ENCODE data around the gene MTHFD1L. TPM values are rescaled to one million over a fixed set of nuclear protein-coding genes. Genes with fewer than 3 reads are reported as not detected.
A peak's percentile ranks its signal among the peaks of the same experiment; 100 is the strongest.
"Not testable (repeated sequence)": the region's sequence is repeated elsewhere in the genome, so short reads cannot be mapped to it uniquely, and the experiment has no call there.

Gene MTHFD1L
- total and polyA plus RNA-seq, 2 donors = 13.9 to 16.0 TPM

DNA sequence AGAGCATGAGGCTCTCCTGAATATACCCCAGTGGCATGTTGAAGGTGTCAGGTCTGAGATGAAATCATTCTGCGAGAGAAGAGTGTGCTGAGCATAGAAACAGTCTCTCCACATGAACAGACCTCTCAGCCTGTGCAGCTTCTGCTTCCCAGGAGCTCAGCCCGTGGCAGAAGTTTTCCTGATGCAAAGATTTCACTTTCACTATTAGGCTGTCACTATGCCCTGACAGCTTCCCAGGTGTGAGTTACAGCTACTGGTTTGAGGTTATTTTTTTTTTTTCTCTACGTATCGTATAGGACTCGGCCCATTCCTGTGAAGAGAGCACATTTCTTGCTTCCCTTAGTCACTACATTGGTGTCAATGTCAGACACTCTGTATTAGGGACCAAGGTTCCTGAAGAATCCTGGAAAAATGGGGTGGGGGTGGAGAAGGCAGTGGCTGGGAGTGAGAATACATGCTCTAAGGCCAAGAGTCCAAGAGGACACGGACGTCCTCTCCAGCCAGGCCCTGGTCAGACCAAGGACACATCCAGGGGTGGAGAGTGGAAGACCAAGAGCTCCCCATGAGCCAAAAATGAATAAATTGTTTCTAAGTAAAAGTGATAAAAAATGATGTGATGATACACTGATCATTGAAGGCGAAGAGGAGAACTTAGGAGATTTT is 253.1 kb downstream of the MTHFD1L start:
- Histone ChIP-seq H3K27me3 (ENCODE audit: control insufficient read depth in 2 of 2, insufficient read depth in 1 of 2, low read length in 1 of 2) (no peaks in the 10 kb centered on the region), H3K36me3 (ENCODE audit: control insufficient read depth in 2 of 2, insufficient read depth in 2 of 2, low read length in 1 of 2) (no peaks in the 10 kb centered on the region), H3K9me3 (ENCODE audit: control insufficient read depth in 2 of 2, insufficient read depth in 1 of 2, low read length in 1 of 2) (no peaks in the 10 kb centered on the region), H3K4me3 (ENCODE audit: low read length in 2 of 2) (no peak overlapping the region), H3K4me1 (ENCODE audit: control insufficient read depth in 2 of 2, insufficient read depth in 2 of 2, low read length in 2 of 2) (peaks cover 0 to 3% of the 10 kb centered on the region in 2 donors), H3K27ac (ENCODE audit: low read depth in 1 of 2, low read length in 1 of 2) (no peak overlapping the region)
- WGBS = 47% methylated on average over 8 of the region's 8 CpGs
- peak in 2 of 9 donors; percentile 14 to 20 for DNase-seq (ENCODE audit: low read depth in 6 of 9, low spot score in 9 of 9)

DNA sequence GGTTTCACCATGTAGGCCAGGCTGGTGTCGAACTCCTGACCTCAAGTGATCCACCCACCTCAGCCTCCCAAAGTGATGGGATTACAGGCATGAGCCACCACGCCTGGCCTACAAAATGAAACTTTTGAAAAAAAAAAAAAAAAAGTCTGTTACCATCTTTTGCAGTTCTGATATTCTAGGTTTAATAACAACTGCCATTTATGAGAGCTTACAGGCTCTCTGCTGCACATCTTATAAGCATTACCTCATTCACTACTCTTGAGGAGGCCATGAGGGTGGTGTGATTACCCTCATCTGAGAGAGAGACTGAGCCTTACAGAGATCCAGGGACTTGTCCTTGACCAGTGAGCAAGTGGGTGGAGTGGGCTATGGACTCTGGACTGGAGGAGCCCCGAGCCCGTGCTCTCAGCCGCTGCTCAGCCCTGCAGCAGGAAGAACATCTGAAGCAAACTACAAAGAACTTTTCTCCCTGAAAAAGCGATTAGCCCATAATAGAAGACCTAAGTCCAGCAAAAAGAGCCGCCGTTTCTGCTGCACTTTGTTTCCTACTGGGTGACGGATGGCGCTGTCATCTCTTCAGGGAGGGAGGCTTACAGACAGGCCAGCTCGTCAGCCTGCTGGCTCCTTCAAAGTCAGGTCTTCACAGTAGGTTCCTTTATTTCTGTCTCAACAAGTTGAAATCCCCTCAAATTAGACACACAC is 254.5 kb downstream of the MTHFD1L start:
- Histone ChIP-seq H3K4me3 (ENCODE audit: low read length in 2 of 2) (no peak overlapping the region), H3K27me3 (ENCODE audit: control insufficient read depth in 2 of 2, insufficient read depth in 1 of 2, low read length in 1 of 2) (no peaks in the 10 kb centered on the region), H3K27ac (ENCODE audit: low read depth in 1 of 2, low read length in 1 of 2) (no peak overlapping the region), H3K9me3 (ENCODE audit: control insufficient read depth in 2 of 2, insufficient read depth in 1 of 2, low read length in 1 of 2) (no peaks in the 10 kb centered on the region), H3K36me3 (ENCODE audit: control insufficient read depth in 2 of 2, insufficient read depth in 2 of 2, low read length in 1 of 2) (no peaks in the 10 kb centered on the region), H3K4me1 (ENCODE audit: control insufficient read depth in 2 of 2, insufficient read depth in 2 of 2, low read length in 2 of 2) (peaks cover 0 to 3% of the 10 kb centered on the region in 2 donors)
- 95% methylated on average over 11 of the region's 11 CpGs for WGBS
- DNase-seq (ENCODE audit: low read depth in 6 of 9, low spot score in 9 of 9) = no peak

DNA sequence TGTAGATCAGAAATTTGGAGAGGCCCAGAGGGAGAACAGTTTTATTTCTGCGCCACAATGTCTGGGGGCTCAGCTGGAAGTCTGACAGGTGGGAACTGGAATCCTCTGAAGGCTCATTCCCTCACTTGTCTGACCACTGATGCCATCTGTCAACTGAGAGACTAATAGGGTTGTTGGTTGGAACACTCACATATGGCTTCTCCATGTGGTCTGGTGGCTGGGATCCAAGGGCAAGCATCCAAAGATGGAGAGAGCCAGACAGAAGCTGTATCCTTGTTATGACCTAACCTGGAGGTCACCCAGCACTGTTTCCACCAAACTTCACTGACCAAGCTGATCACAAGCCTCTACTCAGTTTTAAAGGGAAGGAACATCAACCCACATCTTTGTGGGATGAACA is 256.4 kb downstream of the MTHFD1L start:
- DNase-seq (ENCODE audit: low read depth in 6 of 9, low spot score in 9 of 9) = no peak
- WGBS = 94% methylated on average over 1 of the region's 1 CpG
- no peaks in the 10 kb centered on the region for H3K36me3 ChIP-seq (ENCODE audit: control insufficient read depth in 2 of 2, insufficient read depth in 2 of 2, low read length in 1 of 2)
- no peaks in the 10 kb centered on the region for H3K27me3 ChIP-seq (ENCODE audit: control insufficient read depth in 2 of 2, insufficient read depth in 1 of 2, low read length in 1 of 2)
- no peaks in the 10 kb centered on the region for H3K9me3 ChIP-seq (ENCODE audit: control insufficient read depth in 2 of 2, insufficient read depth in 1 of 2, low read length in 1 of 2)
- H3K4me1 ChIP-seq (ENCODE audit: control insufficient read depth in 2 of 2, insufficient read depth in 2 of 2, low read length in 2 of 2) = peaks cover 0 to 3% of the 10 kb centered on the region in 2 donors
- no peak overlapping the region for H3K4me3 ChIP-seq (ENCODE audit: low read length in 2 of 2)
- H3K27ac ChIP-seq (ENCODE audit: low read depth in 1 of 2, low read length in 1 of 2) = no peak overlapping the region

DNA sequence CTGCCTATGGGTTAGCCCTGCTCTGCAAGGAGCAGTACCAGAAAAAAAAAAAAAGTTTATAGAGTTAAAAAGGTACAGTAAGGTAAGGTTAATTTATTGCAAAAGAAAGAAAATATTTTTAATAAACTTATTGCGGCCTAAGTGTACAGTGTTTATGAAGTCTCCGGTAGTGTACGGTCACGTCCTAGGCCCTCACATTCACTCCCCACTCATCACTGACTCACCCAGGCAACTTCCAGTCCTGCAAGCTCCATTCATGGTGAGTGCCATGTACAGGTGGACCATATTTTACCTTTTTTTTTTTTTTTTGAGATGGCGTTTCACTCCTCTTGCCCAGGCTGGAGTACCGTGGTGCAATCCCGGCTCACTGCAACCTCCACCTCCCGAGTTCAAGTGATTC is 258.1 kb downstream of the MTHFD1L start:
- H3K4me3 ChIP-seq (ENCODE audit: low read length in 2 of 2); H3K9me3 ChIP-seq (ENCODE audit: control insufficient read depth in 2 of 2, insufficient read depth in 1 of 2, low read length in 1 of 2); H3K27ac ChIP-seq (ENCODE audit: low read depth in 1 of 2, low read length in 1 of 2); DNase-seq (ENCODE audit: low read depth in 6 of 9, low spot score in 9 of 9); H3K36me3 ChIP-seq (ENCODE audit: control insufficient read depth in 2 of 2, insufficient read depth in 2 of 2, low read length in 1 of 2); H3K4me1 ChIP-seq (ENCODE audit: control insufficient read depth in 2 of 2, insufficient read depth in 2 of 2, low read length in 2 of 2); H3K27me3 ChIP-seq (ENCODE audit: control insufficient read depth in 2 of 2, insufficient read depth in 1 of 2, low read length in 1 of 2): not testable (repeated sequence)
- 98% methylated on average over 8 of the region's 8 CpGs for WGBS

DNA sequence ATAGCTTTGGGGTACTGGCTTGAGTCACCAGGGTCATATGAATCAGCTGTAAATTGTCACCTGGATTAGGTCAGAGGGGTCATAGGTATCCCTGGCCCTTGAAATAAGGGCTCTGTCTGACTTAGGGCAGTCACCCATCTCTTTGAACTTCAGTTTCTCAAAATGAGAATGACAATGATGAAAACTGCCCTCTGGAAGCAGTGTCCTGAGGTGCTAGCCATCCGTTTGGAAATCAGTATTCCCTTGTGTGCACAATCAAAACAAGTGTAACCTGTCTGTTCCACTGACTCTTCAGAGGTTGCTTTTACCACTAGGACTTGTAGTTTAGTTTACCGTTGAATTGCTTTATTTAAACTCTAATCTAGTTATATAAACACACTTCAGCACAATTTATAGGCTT is 259.7 kb downstream of the MTHFD1L start:
- 66% methylated on average over 2 of the region's 2 CpGs for WGBS
- not testable (repeated sequence) for H3K36me3 ChIP-seq (ENCODE audit: control insufficient read depth in 2 of 2, insufficient read depth in 2 of 2, low read length in 1 of 2); H3K27me3 ChIP-seq (ENCODE audit: control insufficient read depth in 2 of 2, insufficient read depth in 1 of 2, low read length in 1 of 2); DNase-seq (ENCODE audit: low read depth in 6 of 9, low spot score in 9 of 9); H3K9me3 ChIP-seq (ENCODE audit: control insufficient read depth in 2 of 2, insufficient read depth in 1 of 2, low read length in 1 of 2); H3K27ac ChIP-seq (ENCODE audit: low read depth in 1 of 2, low read length in 1 of 2); H3K4me3 ChIP-seq (ENCODE audit: low read length in 2 of 2); H3K4me1 ChIP-seq (ENCODE audit: control insufficient read depth in 2 of 2, insufficient read depth in 2 of 2, low read length in 2 of 2)

DNA sequence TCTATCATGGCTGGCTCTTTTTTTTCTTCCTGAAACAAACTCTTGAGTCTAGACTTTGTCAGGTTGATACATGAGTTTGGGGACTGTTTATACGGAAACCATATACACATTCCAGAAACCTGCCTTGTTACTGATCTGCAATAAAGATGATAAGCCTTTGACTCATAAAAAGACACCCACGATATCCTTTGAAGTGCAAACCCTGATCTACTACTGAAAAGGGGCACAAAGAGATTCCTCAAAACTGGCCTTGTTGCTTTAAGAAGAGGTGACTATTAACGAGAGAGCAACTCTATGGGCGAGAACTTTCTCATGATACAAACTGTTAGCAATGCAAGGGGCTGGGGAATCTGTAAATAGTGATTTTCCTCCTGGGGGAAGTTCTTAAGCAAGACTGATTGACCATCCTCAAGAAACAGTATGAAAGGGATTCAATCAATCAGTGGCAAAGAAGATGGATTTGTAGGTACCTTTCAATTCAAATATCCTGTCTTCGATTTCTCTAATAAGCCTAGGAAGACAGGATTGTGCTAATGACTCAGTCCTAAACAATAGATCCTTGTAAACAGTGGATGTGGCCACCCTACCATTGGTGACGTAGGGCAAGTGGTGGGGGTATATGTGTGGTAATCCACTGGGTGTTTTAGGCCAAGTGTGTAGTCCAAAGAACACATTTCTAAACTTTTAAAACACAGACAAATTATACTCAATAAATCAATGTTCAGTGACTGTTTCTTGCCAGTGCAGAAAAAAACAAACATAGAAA is 260.3 kb downstream of the MTHFD1L start:
- not testable (repeated sequence) for H3K27me3 ChIP-seq (ENCODE audit: control insufficient read depth in 2 of 2, insufficient read depth in 1 of 2, low read length in 1 of 2); H3K36me3 ChIP-seq (ENCODE audit: control insufficient read depth in 2 of 2, insufficient read depth in 2 of 2, low read length in 1 of 2); H3K9me3 ChIP-seq (ENCODE audit: control insufficient read depth in 2 of 2, insufficient read depth in 1 of 2, low read length in 1 of 2); H3K4me3 ChIP-seq (ENCODE audit: low read length in 2 of 2); H3K4me1 ChIP-seq (ENCODE audit: control insufficient read depth in 2 of 2, insufficient read depth in 2 of 2, low read length in 2 of 2); DNase-seq (ENCODE audit: low read depth in 6 of 9, low spot score in 9 of 9); H3K27ac ChIP-seq (ENCODE audit: low read depth in 1 of 2, low read length in 1 of 2)
- 78% methylated on average over 6 of the region's 6 CpGs for WGBS

DNA sequence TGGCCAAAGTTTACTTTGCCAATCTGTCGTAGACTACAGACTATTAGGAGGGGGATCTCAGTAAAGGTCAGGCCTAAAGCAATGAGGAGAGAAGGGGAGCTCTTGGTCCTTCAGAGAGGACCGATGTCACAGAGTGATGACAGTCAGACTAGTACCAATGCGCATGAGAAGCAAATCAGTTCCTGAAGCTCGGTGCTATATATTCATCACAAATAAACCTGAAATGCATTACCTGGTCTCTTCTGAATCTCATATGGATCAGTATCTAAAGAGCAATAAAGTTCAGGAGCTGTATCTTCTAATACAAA is 260.9 kb downstream of the MTHFD1L start:
- H3K4me3 ChIP-seq (ENCODE audit: low read length in 2 of 2); H3K9me3 ChIP-seq (ENCODE audit: control insufficient read depth in 2 of 2, insufficient read depth in 1 of 2, low read length in 1 of 2); H3K4me1 ChIP-seq (ENCODE audit: control insufficient read depth in 2 of 2, insufficient read depth in 2 of 2, low read length in 2 of 2); H3K36me3 ChIP-seq (ENCODE audit: control insufficient read depth in 2 of 2, insufficient read depth in 2 of 2, low read length in 1 of 2); H3K27ac ChIP-seq (ENCODE audit: low read depth in 1 of 2, low read length in 1 of 2); H3K27me3 ChIP-seq (ENCODE audit: control insufficient read depth in 2 of 2, insufficient read depth in 1 of 2, low read length in 1 of 2); DNase-seq (ENCODE audit: low read depth in 6 of 9, low spot score in 9 of 9): not testable (repeated sequence)
- WGBS = 98% methylated on average over 4 of the region's 4 CpGs

DNA sequence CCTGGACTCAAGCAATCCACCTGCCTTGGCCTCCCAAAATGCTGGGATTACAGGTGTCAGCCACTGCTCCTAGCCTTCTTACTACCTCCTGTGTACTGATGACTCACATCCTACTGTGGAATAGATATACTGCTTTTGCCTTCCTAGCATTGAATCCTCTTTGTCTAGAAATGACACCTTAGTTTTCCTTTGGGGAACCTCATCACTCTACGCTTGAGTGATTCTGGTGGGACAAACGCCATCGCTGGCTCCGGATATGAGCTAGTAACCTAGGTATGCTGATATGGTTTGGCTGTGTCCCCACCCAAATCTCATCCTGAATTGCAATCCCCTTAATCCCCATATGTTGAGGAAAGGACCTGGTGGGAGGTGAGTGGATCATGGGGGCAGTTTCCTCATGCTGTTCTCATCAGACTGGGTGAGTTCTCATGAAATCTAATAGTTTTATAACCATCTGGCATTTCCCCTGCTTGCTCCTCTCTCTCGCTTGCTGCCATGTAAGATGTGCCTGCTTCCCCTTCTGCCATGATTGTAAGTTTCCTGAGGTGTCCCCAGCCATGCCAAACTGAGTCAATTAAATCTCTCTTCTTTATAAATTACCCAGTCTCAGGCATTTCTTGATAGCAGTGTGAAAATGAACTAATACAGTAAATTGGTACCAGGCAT is 261.8 kb downstream of the MTHFD1L start:
- 99% methylated on average over 5 of the region's 5 CpGs for WGBS
- H3K27ac ChIP-seq (ENCODE audit: low read depth in 1 of 2, low read length in 1 of 2); H3K36me3 ChIP-seq (ENCODE audit: control insufficient read depth in 2 of 2, insufficient read depth in 2 of 2, low read length in 1 of 2); H3K4me1 ChIP-seq (ENCODE audit: control insufficient read depth in 2 of 2, insufficient read depth in 2 of 2, low read length in 2 of 2); H3K9me3 ChIP-seq (ENCODE audit: control insufficient read depth in 2 of 2, insufficient read depth in 1 of 2, low read length in 1 of 2); H3K4me3 ChIP-seq (ENCODE audit: low read length in 2 of 2); DNase-seq (ENCODE audit: low read depth in 6 of 9, low spot score in 9 of 9); H3K27me3 ChIP-seq (ENCODE audit: control insufficient read depth in 2 of 2, insufficient read depth in 1 of 2, low read length in 1 of 2): not testable (repeated sequence)

Measured in thymus (tissue), 11 donors.